Liver (tissue), 9 donors: ENCODE measurements around the gene RNF149. TPM values are rescaled to one million over a fixed set of nuclear protein-coding genes. Genes with fewer than 3 reads are reported as not detected.
A peak's percentile ranks its signal among the peaks of the same experiment; 100 is the strongest.
"Not testable (repeated sequence)": the region's sequence is repeated elsewhere in the genome, so short reads cannot be mapped to it uniquely, and the experiment has no call there.

ENCODE experiments used
- DNase-seq: peaks from one replicate; pipeline ENCODE4 v3.0.0-alpha.2; 2017; ENCODE audit warnings: low spot score
- H3K27ac ChIP-seq, 2 donors: one replicate each; pipeline ENCODE4 v1.7.0; 2013; ENCODE audit warnings: inconsistent platforms in 2 of 2, low read length in 2 of 2, control low read depth in 1 of 2, low read depth in 1 of 2, mild to moderate bottlenecking in 1 of 2
- H3K27me3 ChIP-seq, 4 donors: one replicate each; pipeline versions ENCODE4 v1.6.1 to v1.7.0; 2013; ENCODE audit warnings: low read length in 3 of 4, inconsistent platforms in 1 of 4, mild to moderate bottlenecking in 1 of 4, moderate library complexity in 1 of 4; ENCODE audit not compliant: control insufficient read depth in 4 of 4, insufficient read depth in 4 of 4
- H3K36me3 ChIP-seq, 4 donors: one replicate each; pipeline versions ENCODE4 v1.6.1 to v1.7.0; 2013; ENCODE audit warnings: low read length in 3 of 4, mild to moderate bottlenecking in 3 of 4, low read depth in 1 of 4, moderate library complexity in 1 of 4; ENCODE audit not compliant: control insufficient read depth in 4 of 4, insufficient read depth in 3 of 4
- H3K4me1 ChIP-seq, 4 donors: one replicate each; pipeline versions ENCODE4 v1.6.1 to v1.7.0; 2013; ENCODE audit warnings: low read length in 3 of 4, mild to moderate bottlenecking in 3 of 4, moderate library complexity in 1 of 4; ENCODE audit not compliant: control insufficient read depth in 4 of 4, insufficient read depth in 4 of 4
- H3K4me3 ChIP-seq, 3 donors: one replicate each; pipeline versions ENCODE4 v1.6.1 to v1.7.0; 2013; ENCODE audit warnings: low read length in 3 of 3, control low read depth in 1 of 3, low read depth in 1 of 3, mild to moderate bottlenecking in 1 of 3
- H3K9ac ChIP-seq, 2 donors: one replicate each; pipeline ENCODE4 v1.7.0; 2013; ENCODE audit warnings: low read length in 2 of 2, mild to moderate bottlenecking in 2 of 2, moderate library complexity in 2 of 2, control low read depth in 1 of 2, low read depth in 1 of 2
- H3K9me3 ChIP-seq, 4 donors: one replicate each; pipeline versions ENCODE4 v1.6.1 to v1.7.0; 2013; ENCODE audit warnings: low read length in 3 of 4; ENCODE audit not compliant: control insufficient read depth in 4 of 4
- CTCF ChIP-seq: fragments of 150-350 bp; IDR thresholded peaks from 2 replicates; pipeline ENCODE4 v1.5.1; 2017; ENCODE audit warnings: improper control_type of control experiment, low read depth, low read length; ENCODE audit not compliant: missing input control
- EGR1 ChIP-seq, 2 donors: IDR thresholded peaks; 2 replicates each; pipeline ENCODE4 v1.6.1; 2016 to 2018; ENCODE audit warnings: antibody characterized with exemption in 2 of 2, low read depth in 2 of 2
- FOXA1 ChIP-seq: IDR thresholded peaks from 2 replicates; pipeline ENCODE4 v1.6.1; 2016; ENCODE audit warnings: antibody characterized with exemption
- FOXA2 ChIP-seq: IDR thresholded peaks from 2 replicates; pipeline ENCODE4 v1.6.1; 2016; ENCODE audit warnings: antibody characterized with exemption
- JUND ChIP-seq, 2 donors: IDR thresholded peaks; 2 replicates each; pipeline ENCODE4 v1.6.1; 2016; ENCODE audit warnings: antibody characterized with exemption in 2 of 2
- RAD21 ChIP-seq, 2 donors: IDR thresholded peaks; 2 replicates each; pipeline ENCODE4 v1.6.1; 2016; ENCODE audit warnings: antibody characterized with exemption in 2 of 2, mild to moderate bottlenecking in 2 of 2
- RXRA ChIP-seq, 2 donors: IDR thresholded peaks; 2 replicates each; pipeline ENCODE4 v1.6.1; 2017 to 2018; ENCODE audit warnings: antibody characterized with exemption in 2 of 2, mild to moderate bottlenecking in 1 of 2
- ZBTB33 ChIP-seq: IDR thresholded peaks from 2 replicates; pipeline ENCODE4 v1.6.1; 2016; ENCODE audit warnings: antibody characterized with exemption
- WGBS: extraction: QIAGEN DNeasy Blood & Tissue Kit; methylation state at CpG from one replicate; pipeline ENCODE4 v1.1.7; 2013; 5-methylcytosine and 5-hydroxymethylcytosine counted together
- polyA plus RNA-seq, 2 donors: library from polyadenylated mRNA; stranded (reverse) in 1 of 2; unstranded in 1 of 2; fragments of 200-250 nt in 1 of 2; fragments of >200 nt in 1 of 2; fragmentation: Nextera tagmentation in 1 of 2; extraction: Ambion mirVana in 1 of 2; gene quantifications; one replicate each; pipeline versions ENCODE4 v1.2.1 to v1.2.3, GENCODE V29; 2013 to 2015
- total RNA-seq, 2 donors: library from RNA; depleted of rRNA; stranded (reverse); fragments of >200 nt; gene quantifications; one replicate each; pipeline ENCODE4 v1.2.3, GENCODE V29; 2014
- TF ChIP-seq, protein P1 (sequence below): IDR thresholded peaks from 2 replicates; pipeline ENCODE4 v1.6.1; 2016; ENCODE audit warnings: antibody characterized with exemption
- TF ChIP-seq, protein P2 (sequence below): IDR thresholded peaks from 2 replicates; pipeline ENCODE4 v1.6.1; 2016; ENCODE audit warnings: antibody characterized with exemption
- TF ChIP-seq, protein P3 (sequence below): IDR thresholded peaks from 2 replicates; pipeline ENCODE4 v1.6.1; 2016; ENCODE audit warnings: antibody characterized with exemption, mild to moderate bottlenecking
- donor health status: healthy.
- donor health status: healthy.
- donor health status: healthy.
- donor health status: healthy.
- donor health status: healthy.

Gene RNF149
- total and polyA plus RNA-seq, 4 donors = 14.1 to 54.7 (median 29.1) TPM

DNA sequence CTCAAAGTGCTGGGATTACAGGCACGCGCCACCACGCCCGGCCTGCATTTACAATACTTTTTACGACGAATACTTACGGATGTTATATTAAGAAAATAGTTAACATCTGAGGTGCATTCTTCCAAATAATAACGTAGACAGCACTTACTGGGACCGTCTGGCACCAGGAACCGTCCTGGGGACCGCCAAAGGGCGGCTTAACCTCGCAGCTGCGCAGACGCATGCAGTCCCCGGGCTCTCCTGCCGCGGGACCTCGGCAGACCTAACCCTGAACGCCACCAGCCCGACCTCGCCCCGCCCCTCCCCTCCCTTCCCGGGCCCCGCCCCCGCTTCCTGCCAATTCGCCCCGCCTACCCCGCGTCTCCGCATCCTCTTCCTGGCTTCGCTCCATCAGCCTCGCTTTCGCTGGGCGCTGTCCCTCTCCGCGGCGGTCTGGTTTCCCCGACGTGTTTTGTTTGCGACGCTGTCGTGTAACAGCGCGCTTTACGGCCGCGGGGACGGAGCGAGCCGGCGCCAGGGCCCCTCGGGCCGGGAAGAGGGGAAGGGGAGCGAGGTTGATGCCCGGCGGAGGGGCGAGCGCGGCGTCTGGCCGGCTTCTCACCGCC lies 56.0 kb downstream of the RNF149 start, which contains the start of gene CNOT11 (continued):
- TF ChIP-seq, protein P1, sequence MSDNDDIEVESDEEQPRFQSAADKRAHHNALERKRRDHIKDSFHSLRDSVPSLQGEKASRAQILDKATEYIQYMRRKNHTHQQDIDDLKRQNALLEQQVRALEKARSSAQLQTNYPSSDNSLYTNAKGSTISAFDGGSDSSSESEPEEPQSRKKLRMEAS = peak; percentile 37
- TF ChIP-seq JUND (IDR thresholded peaks at IDR 0.05) = no peak
- peak; percentile 30 for TF ChIP-seq ZBTB33
- TF ChIP-seq RXRA (IDR thresholded peaks at IDR 0.05) = peak in 1 of 2 donors; percentile 6
- TF ChIP-seq FOXA1 = peak; percentile 46
- peak; percentile 62 to 91 for TF ChIP-seq EGR1 (IDR thresholded peaks at IDR 0.05; ENCODE audit: low read depth in 2 of 2)
- TF ChIP-seq, protein P2, sequence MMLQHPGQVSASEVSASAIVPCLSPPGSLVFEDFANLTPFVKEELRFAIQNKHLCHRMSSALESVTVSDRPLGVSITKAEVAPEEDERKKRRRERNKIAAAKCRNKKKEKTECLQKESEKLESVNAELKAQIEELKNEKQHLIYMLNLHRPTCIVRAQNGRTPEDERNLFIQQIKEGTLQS = no peak

DNA sequence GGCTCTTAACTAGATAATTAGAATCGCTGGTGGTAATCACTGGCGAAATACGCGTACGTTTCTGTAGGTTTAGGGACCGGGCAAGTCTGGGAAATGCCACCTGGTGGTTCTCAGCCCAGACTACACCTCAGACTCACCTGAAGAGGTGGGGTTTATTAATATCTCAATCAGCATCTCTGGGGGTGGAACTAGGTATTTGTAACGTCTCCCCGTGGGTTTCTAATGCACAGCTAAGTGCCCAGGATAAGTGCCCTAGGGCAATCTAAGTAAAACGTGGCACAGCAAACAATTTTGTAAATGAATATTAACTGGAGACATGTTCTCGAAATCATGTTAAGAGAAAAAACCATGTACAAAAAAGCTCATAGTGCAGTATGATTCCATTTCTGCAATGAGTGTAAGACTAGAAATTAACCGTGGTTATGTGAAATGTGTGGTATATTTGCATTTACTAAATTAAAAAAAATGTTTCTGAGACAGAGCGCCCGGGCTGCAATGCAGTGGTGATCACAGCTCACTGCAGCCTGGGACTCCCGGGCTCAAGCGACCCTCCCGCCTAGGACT lies 56.6 kb downstream of the RNF149 start:
- H3K27me3 ChIP-seq = no peaks in the 10 kb centered on the region
- H3K4me3 ChIP-seq = peak overlapping the region; percentile 50 to 68 (median 67)
- TF ChIP-seq RAD21 (IDR thresholded peaks at IDR 0.05) (peak; percentile 43 to 62), CTCF (peak; percentile 45), FOXA2 (no peak), EGR1 (IDR thresholded peaks at IDR 0.05; ENCODE audit: low read depth in 2 of 2) (no peak)
- TF ChIP-seq, protein P2 = no peak
- TF ChIP-seq, protein P3, sequence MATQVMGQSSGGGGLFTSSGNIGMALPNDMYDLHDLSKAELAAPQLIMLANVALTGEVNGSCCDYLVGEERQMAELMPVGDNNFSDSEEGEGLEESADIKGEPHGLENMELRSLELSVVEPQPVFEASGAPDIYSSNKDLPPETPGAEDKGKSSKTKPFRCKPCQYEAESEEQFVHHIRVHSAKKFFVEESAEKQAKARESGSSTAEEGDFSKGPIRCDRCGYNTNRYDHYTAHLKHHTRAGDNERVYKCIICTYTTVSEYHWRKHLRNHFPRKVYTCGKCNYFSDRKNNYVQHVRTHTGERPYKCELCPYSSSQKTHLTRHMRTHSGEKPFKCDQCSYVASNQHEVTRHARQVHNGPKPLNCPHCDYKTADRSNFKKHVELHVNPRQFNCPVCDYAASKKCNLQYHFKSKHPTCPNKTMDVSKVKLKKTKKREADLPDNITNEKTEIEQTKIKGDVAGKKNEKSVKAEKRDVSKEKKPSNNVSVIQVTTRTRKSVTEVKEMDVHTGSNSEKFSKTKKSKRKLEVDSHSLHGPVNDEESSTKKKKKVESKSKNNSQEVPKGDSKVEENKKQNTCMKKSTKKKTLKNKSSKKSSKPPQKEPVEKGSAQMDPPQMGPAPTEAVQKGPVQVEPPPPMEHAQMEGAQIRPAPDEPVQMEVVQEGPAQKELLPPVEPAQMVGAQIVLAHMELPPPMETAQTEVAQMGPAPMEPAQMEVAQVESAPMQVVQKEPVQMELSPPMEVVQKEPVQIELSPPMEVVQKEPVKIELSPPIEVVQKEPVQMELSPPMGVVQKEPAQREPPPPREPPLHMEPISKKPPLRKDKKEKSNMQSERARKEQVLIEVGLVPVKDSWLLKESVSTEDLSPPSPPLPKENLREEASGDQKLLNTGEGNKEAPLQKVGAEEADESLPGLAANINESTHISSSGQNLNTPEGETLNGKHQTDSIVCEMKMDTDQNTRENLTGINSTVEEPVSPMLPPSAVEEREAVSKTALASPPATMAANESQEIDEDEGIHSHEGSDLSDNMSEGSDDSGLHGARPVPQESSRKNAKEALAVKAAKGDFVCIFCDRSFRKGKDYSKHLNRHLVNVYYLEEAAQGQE = no peak
- H3K27ac ChIP-seq = peak overlapping the region; percentile 85 to 89
- peak overlapping the region; percentile 43 to 72 for H3K9ac ChIP-seq
- H3K36me3 ChIP-seq = peaks cover 0 to 2% (median 0%) of the 10 kb centered on the region in 4 donors
- no peaks in the 10 kb centered on the region for H3K9me3 ChIP-seq
- peaks cover 0 to 23% (median 18%) of the 10 kb centered on the region in 4 donors for H3K4me1 ChIP-seq
- 25% methylated on average over 16 of the region's 16 CpGs for WGBS
- no peak for DNase-seq

GRCh38 chr2:101251246-101251781 lies 57.2 kb downstream of the RNF149 start:
- WGBS = 89% methylated on average over 10 of the region's 10 CpGs
- H3K9me3 ChIP-seq, H3K27ac ChIP-seq, H3K36me3 ChIP-seq, H3K27me3 ChIP-seq, DNase-seq, H3K9ac ChIP-seq, H3K4me3 ChIP-seq: not testable (repeated sequence)
- peaks cover 0 to 23% (median 18%) of the 10 kb centered on the region in 4 donors for H3K4me1 ChIP-seq
